Measurements from ENCODE around the gene DHX8.
A peak's percentile ranks its signal among the peaks of the same experiment; 100 is the strongest.

DHX8 gene

GRCh38 chr17:43563600-43564594, 80.1 kb downstream of the DHX8 start:
- no peak overlapping the region for H3K18ac ChIP-seq (ENCODE audit: low read length)
- H2BK12ac ChIP-seq (ENCODE audit: low read length): no peak overlapping the region
- no peak overlapping the region for H2AFZ ChIP-seq (ENCODE audit: insufficient read depth, low read length, poor library complexity)
- no peak overlapping the region for H3K4ac ChIP-seq (ENCODE audit: low read depth, low read length)
- no peak overlapping the region for H3K4me2 ChIP-seq (ENCODE audit: low read length)
- no peaks in the 10 kb centered on the region for H3K27me3 ChIP-seq (ENCODE audit: insufficient read depth, low read length)
- no peak overlapping the region for H3K14ac ChIP-seq (ENCODE audit: low read length)
- H3K4me1 ChIP-seq (ENCODE audit: control insufficient read depth in 1 of 2, insufficient read depth in 2 of 2, low read length in 2 of 2): peaks cover 18 to 20% of the 10 kb centered on the region in 2 experiments
- no peak overlapping the region for H2AK5ac ChIP-seq (ENCODE audit: low read length)
- WGBS (ENCODE audit: extremely low coverage, insufficient coverage, insufficient read length): no CpG with 5 or more reads among the region's 15 CpGs
- no peak overlapping the region for H4K8ac ChIP-seq (ENCODE audit: low read depth, low read length)
- no peaks in the 10 kb centered on the region for H3K9me3 ChIP-seq (ENCODE audit: insufficient read depth, low read depth, low read length)
- no peak overlapping the region for H2BK120ac ChIP-seq (ENCODE audit: insufficient read depth, low read length, poor library complexity)
- H3K27ac ChIP-seq (ENCODE audit: low read depth, low read length): no peak overlapping the region
- H3K79me1 ChIP-seq (ENCODE audit: low read length): peaks cover 3% of the 10 kb centered on the region
- no peaks in the 10 kb centered on the region for H3K79me2 ChIP-seq (ENCODE audit: control insufficient read depth, insufficient read depth, low read length, poor library complexity)
- H3K4me3 ChIP-seq (ENCODE audit: low read depth, low read length): no peak overlapping the region
- no peak overlapping the region for H3K9ac ChIP-seq (ENCODE audit: low read length)
- no peak overlapping the region for H3K23ac ChIP-seq (ENCODE audit: low read length)
- H2BK5ac ChIP-seq (ENCODE audit: low read depth, low read length, poor library complexity): no peak overlapping the region
- H3K36me3 ChIP-seq (ENCODE audit: control insufficient read depth in 1 of 2, insufficient read depth in 2 of 2, low read length in 2 of 2): no peaks in the 10 kb centered on the region
- H4K12ac ChIP-seq (ENCODE audit: low read depth, low read length): no peak overlapping the region
- no peak for DNase-seq
- H4K91ac ChIP-seq (ENCODE audit: low read depth, low read length): no peak overlapping the region

- Histone ChIP-seq H3K9ac (ENCODE audit: low read length) (no peak overlapping the region), H3K4ac (ENCODE audit: low read depth, low read length) (no peak overlapping the region), H3K27me3 (ENCODE audit: insufficient read depth, low read length) (no peaks in the 10 kb centered on the region), H3K79me1 (ENCODE audit: low read length) (peaks cover 4% of the 10 kb centered on the region), H4K8ac (ENCODE audit: low read depth, low read length) (no peak overlapping the region), H3K4me3 (ENCODE audit: low read depth, low read length) (no peak overlapping the region), H4K12ac (ENCODE audit: low read depth, low read length) (no peak overlapping the region), H2BK12ac (ENCODE audit: low read length) (no peak overlapping the region), H3K79me2 (ENCODE audit: control insufficient read depth, insufficient read depth, low read length, poor library complexity) (no peaks in the 10 kb centered on the region), H2BK5ac (ENCODE audit: low read depth, low read length, poor library complexity) (no peak overlapping the region), H2BK120ac (ENCODE audit: insufficient read depth, low read length, poor library complexity) (no peak overlapping the region), H2AFZ (ENCODE audit: insufficient read depth, low read length, poor library complexity) (no peak overlapping the region), H4K91ac (ENCODE audit: low read depth, low read length) (no peak overlapping the region), H3K36me3 (ENCODE audit: control insufficient read depth in 1 of 2, insufficient read depth in 2 of 2, low read length in 2 of 2) (no peaks in the 10 kb centered on the region), H2AK5ac (ENCODE audit: low read length) (no peak overlapping the region), H3K9me3 (ENCODE audit: insufficient read depth, low read depth, low read length) (no peaks in the 10 kb centered on the region), H3K14ac (ENCODE audit: low read length) (no peak overlapping the region), H3K18ac (ENCODE audit: low read length) (no peak overlapping the region), H3K23ac (ENCODE audit: low read length) (peak overlapping the region; percentile 25), H3K4me2 (ENCODE audit: low read length) (no peak overlapping the region), H3K4me1 (ENCODE audit: control insufficient read depth in 1 of 2, insufficient read depth in 2 of 2, low read length in 2 of 2) (peaks cover 2 to 3% of the 10 kb centered on the region in 2 experiments), H3K27ac (ENCODE audit: low read depth, low read length) (no peak overlapping the region)
- 100% methylated on average over 2 of the region's 5 CpGs for WGBS (ENCODE audit: extremely low coverage, insufficient coverage, insufficient read length)
- no peak for DNase-seq
Observed at GRCh38 chr17:43568506-43569082, 84.8 kb downstream of the DHX8 start.

- Histone ChIP-seq H4K8ac (ENCODE audit: low read depth, low read length) (no peak overlapping the region), H3K4me2 (ENCODE audit: low read length) (no peak overlapping the region), H3K14ac (ENCODE audit: low read length) (no peak overlapping the region), H3K36me3 (ENCODE audit: control insufficient read depth in 1 of 2, insufficient read depth in 2 of 2, low read length in 2 of 2) (no peaks in the 10 kb centered on the region), H3K4me1 (ENCODE audit: control insufficient read depth in 1 of 2, insufficient read depth in 2 of 2, low read length in 2 of 2) (peaks cover 2 to 3% of the 10 kb centered on the region in 2 experiments), H2BK12ac (ENCODE audit: low read length) (no peak overlapping the region), H3K79me2 (ENCODE audit: control insufficient read depth, insufficient read depth, low read length, poor library complexity) (no peaks in the 10 kb centered on the region), H2BK120ac (ENCODE audit: insufficient read depth, low read length, poor library complexity) (no peak overlapping the region), H3K18ac (ENCODE audit: low read length) (no peak overlapping the region), H3K79me1 (ENCODE audit: low read length) (peaks cover 4% of the 10 kb centered on the region), H4K91ac (ENCODE audit: low read depth, low read length) (no peak overlapping the region), H3K23ac (ENCODE audit: low read length) (no peak overlapping the region), H3K9ac (ENCODE audit: low read length) (no peak overlapping the region), H3K9me3 (ENCODE audit: insufficient read depth, low read depth, low read length) (no peaks in the 10 kb centered on the region), H2AFZ (ENCODE audit: insufficient read depth, low read length, poor library complexity) (no peak overlapping the region), H3K4me3 (ENCODE audit: low read depth, low read length) (no peak overlapping the region), H3K27ac (ENCODE audit: low read depth, low read length) (no peak overlapping the region), H2BK5ac (ENCODE audit: low read depth, low read length, poor library complexity) (no peak overlapping the region), H3K27me3 (ENCODE audit: insufficient read depth, low read length) (no peaks in the 10 kb centered on the region), H3K4ac (ENCODE audit: low read depth, low read length) (no peak overlapping the region), H4K12ac (ENCODE audit: low read depth, low read length) (no peak overlapping the region), H2AK5ac (ENCODE audit: low read length) (no peak overlapping the region)
- WGBS (ENCODE audit: extremely low coverage, insufficient coverage, insufficient read length): no CpG with 5 or more reads among the region's 3 CpGs
- DNase-seq: no peak
Observed at GRCh38 chr17:43570518-43570928, 86.7 kb downstream of the DHX8 start.

GRCh38 chr17:43572368-43572980, 88.7 kb downstream of the DHX8 start:
- no CpG with 5 or more reads among the region's 5 CpGs for WGBS (ENCODE audit: extremely low coverage, insufficient coverage, insufficient read length)
- peaks cover 2% of the 10 kb centered on the region for H3K79me2 ChIP-seq (ENCODE audit: control insufficient read depth, insufficient read depth, low read length, poor library complexity)

More at GRCh38 chr17:43572368-43572980, 88.7 kb downstream of the DHX8 start:
- Histone ChIP-seq H2BK5ac (ENCODE audit: low read depth, low read length, poor library complexity) (no peak overlapping the region), H2BK12ac (ENCODE audit: low read length) (peak overlapping the region; percentile 79), H3K36me3 (ENCODE audit: control insufficient read depth in 1 of 2, insufficient read depth in 2 of 2, low read length in 2 of 2) (no peaks in the 10 kb centered on the region), H2AFZ (ENCODE audit: insufficient read depth, low read length, poor library complexity) (no peak overlapping the region), H2AK5ac (ENCODE audit: low read length) (peak overlapping the region; percentile 97), H3K27ac (ENCODE audit: low read depth, low read length) (no peak overlapping the region), H3K79me1 (ENCODE audit: low read length) (peaks cover 11% of the 10 kb centered on the region), H3K4ac (ENCODE audit: low read depth, low read length) (no peak overlapping the region), H4K12ac (ENCODE audit: low read depth, low read length) (no peak overlapping the region), H3K18ac (ENCODE audit: low read length) (peak overlapping the region; percentile 92), H3K9me3 (ENCODE audit: insufficient read depth, low read depth, low read length) (no peaks in the 10 kb centered on the region), H3K4me1 (ENCODE audit: control insufficient read depth in 1 of 2, insufficient read depth in 2 of 2, low read length in 2 of 2) (peaks cover 10 to 14% of the 10 kb centered on the region in 2 experiments), H3K14ac (ENCODE audit: low read length) (peak overlapping the region; percentile 77), H3K4me2 (ENCODE audit: low read length) (no peak overlapping the region), H3K23ac (ENCODE audit: low read length) (no peak overlapping the region), H4K91ac (ENCODE audit: low read depth, low read length) (peak overlapping the region; percentile 57), H3K4me3 (ENCODE audit: low read depth, low read length) (no peak overlapping the region), H4K8ac (ENCODE audit: low read depth, low read length) (peak overlapping the region; percentile 46), H3K27me3 (ENCODE audit: insufficient read depth, low read length) (no peaks in the 10 kb centered on the region), H2BK120ac (ENCODE audit: insufficient read depth, low read length, poor library complexity) (peak overlapping the region; percentile 87), H3K9ac (ENCODE audit: low read length) (no peak overlapping the region)
- DNase-seq: peak; percentile 39 to 74

Measured in trophoblast cell (in vitro differentiated cells and primary cell).